ENCODE results near the gene SLC30A10. TPM values are rescaled to one million over a fixed set of nuclear protein-coding genes. Genes with fewer than 3 reads are reported as not detected.

The SLC30A10 gene
- 24.3 TPM for polyA plus RNA-seq
- long read RNA-seq, donor 1, partial matches to known transcripts: 0 of 1 reads
- long read RNA-seq, donor 1, other reads (novel, unspliced or antisense): 0 of 1 reads
- long read RNA-seq, donor 2, partial matches to known transcripts: 6 of 6 reads
- long read RNA-seq, donor 2, other reads (novel, unspliced or antisense): 0 of 6 reads
- long read RNA-seq, donor 3: 0 reads
- long read RNA-seq, donor 4, partial matches to known transcripts: 0 of 1 reads
- long read RNA-seq, donor 4, other reads (novel, unspliced or antisense): 0 of 1 reads
- long read RNA-seq, donor 5, partial matches to known transcripts: 0 of 1 reads
- long read RNA-seq, donor 5, other reads (novel, unspliced or antisense): 0 of 1 reads
- long read RNA-seq, donor 6, partial matches to known transcripts: 0 of 5 reads
- long read RNA-seq, donor 6, other reads (novel, unspliced or antisense): 0 of 5 reads
- long read RNA-seq, donor 7, partial matches to known transcripts: 0 of 1 reads
- long read RNA-seq, donor 7, other reads (novel, unspliced or antisense): 0 of 1 reads
- long read RNA-seq, donor 8, partial matches to known transcripts: 0 of 2 reads
- long read RNA-seq, donor 8, other reads (novel, unspliced or antisense): 0 of 2 reads
- long read RNA-seq, donor 9: 0 reads
- long read RNA-seq, donor 10, partial matches to known transcripts: 0 of 3 reads
- long read RNA-seq, donor 10, other reads (novel, unspliced or antisense): 0 of 3 reads
- long read RNA-seq, donor 11, partial matches to known transcripts: 0 of 1 reads
- long read RNA-seq, donor 11, other reads (novel, unspliced or antisense): 0 of 1 reads

- H3K4me3 ChIP-seq (ENCODE audit: low read length): peak within 1 kb of the TSS; percentile 71
- no peaks in the 10 kb centered on the region for H3K9me3 ChIP-seq (ENCODE audit: control insufficient read depth, low read depth, low read length)
- peak; percentile 75 to 90 for DNase-seq
- H3K36me3 ChIP-seq (ENCODE audit: control insufficient read depth, insufficient read depth, low read length): no peaks in the 10 kb centered on the region
- H3K4me1 ChIP-seq (ENCODE audit: control insufficient read depth, insufficient read depth, low read length): peaks cover 30% of the 10 kb centered on the region
- peaks cover 5% of the 10 kb centered on the region for H3K27me3 ChIP-seq (ENCODE audit: control insufficient read depth, insufficient read depth, low read length)
- H3K27ac ChIP-seq (ENCODE audit: low read length): peak within 1 kb of the TSS; percentile 89
- WGBS (ENCODE audit: insufficient coverage, low lambda C conversion rate): no CpG with 5 or more reads among the region's 91 CpGs
These were observed at the start of gene SLC30A10 for GRCh38 chr1:219927956-219928790. SLC30A10 (minus strand) TSS chr1:219928557; CDS start chr1:219928440, 117 bp downstream.

DNA sequence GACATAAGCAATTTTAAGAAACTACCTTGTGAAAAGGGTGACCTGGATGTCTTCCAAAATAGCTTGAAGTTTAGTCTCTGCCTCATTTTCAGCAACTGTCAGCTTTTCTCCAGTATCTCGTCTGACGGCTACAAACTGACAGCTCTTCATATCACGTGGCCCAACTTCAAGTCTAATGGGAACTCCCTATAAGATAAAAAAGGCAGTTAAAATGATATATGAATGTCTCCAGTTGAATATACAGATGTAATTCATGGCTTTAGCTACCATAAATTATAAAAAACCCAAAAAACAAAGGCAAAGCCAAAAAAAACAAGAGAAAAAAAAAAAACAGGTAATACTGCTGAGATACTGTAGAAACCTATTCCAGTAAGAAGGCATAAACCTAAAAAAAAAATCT lies 44.9 kb upstream of the SLC30A10 start:
- no CpG with 5 or more reads among the region's 3 CpGs for WGBS (ENCODE audit: insufficient coverage, low lambda C conversion rate)
- Histone ChIP-seq H3K36me3 (ENCODE audit: control insufficient read depth, insufficient read depth, low read length) (peaks cover 43% of the 10 kb centered on the region), H3K4me3 (ENCODE audit: low read length) (no peak overlapping the region), H3K27me3 (ENCODE audit: control insufficient read depth, insufficient read depth, low read length) (no peaks in the 10 kb centered on the region), H3K27ac (ENCODE audit: low read length) (no peak overlapping the region), H3K4me1 (ENCODE audit: control insufficient read depth, insufficient read depth, low read length) (no peaks in the 10 kb centered on the region), H3K9me3 (ENCODE audit: control insufficient read depth, low read depth, low read length) (no peaks in the 10 kb centered on the region)
- no peak for DNase-seq

GRCh38 chr1:219967361-219967760 lies 39.0 kb upstream of the SLC30A10 start:
- Histone ChIP-seq H3K36me3 (ENCODE audit: control insufficient read depth, insufficient read depth, low read length) (peaks cover 21% of the 10 kb centered on the region), H3K27me3 (ENCODE audit: control insufficient read depth, insufficient read depth, low read length) (no peaks in the 10 kb centered on the region), H3K4me3 (ENCODE audit: low read length) (no peak overlapping the region), H3K4me1 (ENCODE audit: control insufficient read depth, insufficient read depth, low read length) (no peaks in the 10 kb centered on the region), H3K27ac (ENCODE audit: low read length) (no peak overlapping the region), H3K9me3 (ENCODE audit: control insufficient read depth, low read depth, low read length) (no peaks in the 10 kb centered on the region)
- DNase-seq: no peak
- WGBS (ENCODE audit: insufficient coverage, low lambda C conversion rate): 94% methylated on average over 3 of the region's 4 CpGs

DNA sequence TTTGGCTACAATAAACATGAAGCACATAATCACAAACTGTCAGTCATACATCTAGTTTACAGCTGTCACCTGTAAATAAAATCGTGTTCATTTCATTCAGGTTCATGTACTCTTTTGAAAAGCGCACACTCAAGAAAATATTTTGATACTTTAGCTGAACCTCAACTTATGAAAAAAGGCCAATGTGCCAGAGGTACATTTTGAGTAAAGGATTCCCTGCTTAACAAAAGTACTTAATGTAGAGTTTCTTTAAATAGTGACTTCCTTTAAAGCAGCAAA lies 37.7 kb upstream of the SLC30A10 start:
- no peak for DNase-seq
- WGBS (ENCODE audit: insufficient coverage, low lambda C conversion rate): 94% methylated on average over 2 of the region's 2 CpGs
- no peak overlapping the region for H3K27ac ChIP-seq (ENCODE audit: low read length)

DNA sequence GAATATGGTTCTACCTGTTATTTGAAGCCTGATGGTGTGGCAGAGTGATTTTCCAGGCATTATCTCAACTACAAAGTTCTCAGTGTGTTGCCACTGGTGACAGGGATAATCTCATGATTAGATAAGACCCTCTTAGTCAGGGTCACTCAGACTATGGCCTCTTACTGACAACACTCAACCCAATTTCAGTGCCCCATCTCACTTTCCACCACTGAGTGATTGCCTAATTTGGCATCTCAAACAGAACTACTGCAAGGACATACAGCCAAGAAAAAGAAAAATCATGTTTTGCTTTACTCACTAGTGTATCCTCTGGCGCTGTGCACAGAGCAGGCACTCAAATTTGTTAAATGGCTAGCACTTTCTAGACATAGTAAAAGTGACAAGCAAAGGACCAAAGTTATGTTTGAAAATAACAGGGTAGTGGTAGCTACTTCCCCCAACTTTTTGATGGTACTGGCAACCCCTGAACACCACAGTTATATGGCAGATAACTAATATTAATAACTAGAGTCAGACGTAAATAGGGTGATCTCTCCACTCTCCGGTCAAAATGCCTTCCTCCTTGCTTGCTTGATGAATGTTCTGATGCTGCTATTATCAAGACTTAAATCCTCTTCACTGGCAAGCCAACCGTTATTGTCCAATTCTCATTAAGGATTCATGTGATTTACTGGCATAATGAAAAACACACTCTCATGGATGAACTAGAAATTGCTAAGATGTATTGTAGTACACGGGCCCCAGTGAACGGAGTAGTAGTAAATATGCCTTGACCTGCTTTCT lies 37.1 kb upstream of the SLC30A10 start:
- Histone ChIP-seq H3K27ac (ENCODE audit: low read length) (no peak overlapping the region), H3K9me3 (ENCODE audit: control insufficient read depth, low read depth, low read length) (no peaks in the 10 kb centered on the region), H3K27me3 (ENCODE audit: control insufficient read depth, insufficient read depth, low read length) (no peaks in the 10 kb centered on the region), H3K4me1 (ENCODE audit: control insufficient read depth, insufficient read depth, low read length) (no peaks in the 10 kb centered on the region), H3K4me3 (ENCODE audit: low read length) (no peak overlapping the region), H3K36me3 (ENCODE audit: control insufficient read depth, insufficient read depth, low read length) (peaks cover 15% of the 10 kb centered on the region)
- no peak for DNase-seq
- 80% methylated on average over 2 of the region's 6 CpGs for WGBS (ENCODE audit: insufficient coverage, low lambda C conversion rate)

More for the DNA sequence above, 37.7 kb upstream of the SLC30A10 start:
- Histone ChIP-seq H3K27me3 (ENCODE audit: control insufficient read depth, insufficient read depth, low read length) (no peaks in the 10 kb centered on the region), H3K4me3 (ENCODE audit: low read length) (no peak overlapping the region), H3K4me1 (ENCODE audit: control insufficient read depth, insufficient read depth, low read length) (no peaks in the 10 kb centered on the region), H3K9me3 (ENCODE audit: control insufficient read depth, low read depth, low read length) (no peaks in the 10 kb centered on the region), H3K36me3 (ENCODE audit: control insufficient read depth, insufficient read depth, low read length) (peaks cover 16% of the 10 kb centered on the region)

GRCh38 chr1:219963432-219963831 lies 35.1 kb upstream of the SLC30A10 start:
- no CpG with 5 or more reads among the region's 7 CpGs for WGBS (ENCODE audit: insufficient coverage, low lambda C conversion rate)
- no peak for DNase-seq
- peaks cover 8% of the 10 kb centered on the region for H3K36me3 ChIP-seq (ENCODE audit: control insufficient read depth, insufficient read depth, low read length)
- H3K27me3 ChIP-seq (ENCODE audit: control insufficient read depth, insufficient read depth, low read length): no peaks in the 10 kb centered on the region
- H3K4me3 ChIP-seq (ENCODE audit: low read length): no peak overlapping the region
- no peak overlapping the region for H3K27ac ChIP-seq (ENCODE audit: low read length)
- peaks cover 6% of the 10 kb centered on the region for H3K4me1 ChIP-seq (ENCODE audit: control insufficient read depth, insufficient read depth, low read length)
- H3K9me3 ChIP-seq (ENCODE audit: control insufficient read depth, low read depth, low read length): no peaks in the 10 kb centered on the region

- WGBS (ENCODE audit: insufficient coverage, low lambda C conversion rate): 100% methylated on average over 1 of the region's 3 CpGs
- H3K4me3 ChIP-seq (ENCODE audit: low read length): no peak overlapping the region
- H3K27ac ChIP-seq (ENCODE audit: low read length): no peak overlapping the region
- H3K4me1 ChIP-seq (ENCODE audit: control insufficient read depth, insufficient read depth, low read length): peaks cover 6% of the 10 kb centered on the region
- no peaks in the 10 kb centered on the region for H3K27me3 ChIP-seq (ENCODE audit: control insufficient read depth, insufficient read depth, low read length)
- DNase-seq: no peak
- no peaks in the 10 kb centered on the region for H3K9me3 ChIP-seq (ENCODE audit: control insufficient read depth, low read depth, low read length)
- H3K36me3 ChIP-seq (ENCODE audit: control insufficient read depth, insufficient read depth, low read length): no peaks in the 10 kb centered on the region
These were observed 33.3 kb upstream of the SLC30A10 start for GRCh38 chr1:219961684-219962083.

DNA sequence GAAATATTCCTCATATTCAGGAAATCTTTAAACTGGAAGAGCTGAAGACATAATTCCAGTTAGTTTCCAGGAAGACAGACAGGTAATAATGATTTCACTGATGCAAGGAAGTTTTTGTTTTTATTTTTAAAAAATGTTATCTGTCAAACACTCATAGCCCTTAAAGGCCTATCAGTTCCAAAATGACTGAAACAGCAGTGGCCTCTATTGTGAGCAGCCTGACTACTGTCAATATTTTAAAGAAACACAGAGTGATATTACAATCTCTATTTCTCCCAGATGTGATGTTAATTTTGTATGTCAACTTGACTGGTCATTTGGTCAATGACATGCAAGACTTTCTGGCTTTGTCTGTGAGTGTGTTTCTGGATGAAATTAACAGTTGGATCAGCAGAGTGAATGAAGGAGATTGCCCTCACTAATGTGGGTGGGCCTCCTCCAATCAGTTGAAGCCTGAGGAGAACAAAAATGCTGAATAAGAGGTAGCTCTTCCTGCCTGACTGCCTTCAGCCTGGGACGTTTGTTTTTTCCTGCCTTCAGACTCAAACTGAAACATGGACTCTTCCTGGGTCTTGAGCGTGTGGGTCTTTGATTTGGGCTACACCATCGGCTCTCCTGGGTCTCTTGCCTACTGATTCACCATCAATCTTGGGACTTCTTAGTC lies 31.3 kb upstream of the SLC30A10 start:
- Histone ChIP-seq H3K27ac (ENCODE audit: low read length) (peak overlapping the region; percentile 62), H3K4me1 (ENCODE audit: control insufficient read depth, insufficient read depth, low read length) (peaks cover 8% of the 10 kb centered on the region), H3K4me3 (ENCODE audit: low read length) (no peak overlapping the region), H3K9me3 (ENCODE audit: control insufficient read depth, low read depth, low read length) (no peaks in the 10 kb centered on the region), H3K27me3 (ENCODE audit: control insufficient read depth, insufficient read depth, low read length) (no peaks in the 10 kb centered on the region), H3K36me3 (ENCODE audit: control insufficient read depth, insufficient read depth, low read length) (no peaks in the 10 kb centered on the region)
- peak in 1 of 2 donors; percentile 25 for DNase-seq
- WGBS (ENCODE audit: insufficient coverage, low lambda C conversion rate): no CpG with 5 or more reads among the region's 3 CpGs

DNA sequence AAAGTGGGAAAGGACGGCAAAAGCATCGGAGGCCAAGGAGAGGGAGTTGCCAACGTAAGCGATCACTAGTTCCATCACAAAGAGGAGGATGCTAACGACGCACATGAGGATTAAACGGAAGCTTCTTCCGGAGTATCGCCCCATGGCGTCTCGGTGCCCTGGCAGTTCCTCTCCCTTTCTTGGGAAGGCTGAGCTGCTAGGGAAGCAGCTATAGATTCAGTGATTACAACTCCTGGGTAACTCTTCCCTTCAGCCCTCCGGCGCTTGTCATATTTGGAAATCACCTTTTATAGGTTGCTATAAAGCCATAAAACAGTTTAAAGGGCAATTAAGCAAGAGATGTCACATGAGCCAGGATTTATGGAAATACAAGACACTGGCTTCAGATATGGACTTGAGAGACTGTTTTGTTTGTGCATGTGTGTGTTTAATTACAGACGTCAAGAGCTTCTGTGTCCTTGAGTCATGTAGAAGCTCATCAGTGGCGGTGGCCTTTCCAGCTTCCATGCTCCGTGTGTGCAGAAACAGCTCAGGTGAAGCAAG lies 30.6 kb upstream of the SLC30A10 start:
- H3K27ac ChIP-seq (ENCODE audit: low read length): peak overlapping the region; percentile 77
- WGBS (ENCODE audit: insufficient coverage, low lambda C conversion rate): no CpG with 5 or more reads among the region's 16 CpGs

More for the DNA sequence above, 30.6 kb upstream of the SLC30A10 start:
- Histone ChIP-seq H3K4me3 (ENCODE audit: low read length) (peak overlapping the region; percentile 44), H3K36me3 (ENCODE audit: control insufficient read depth, insufficient read depth, low read length) (no peaks in the 10 kb centered on the region), H3K27me3 (ENCODE audit: control insufficient read depth, insufficient read depth, low read length) (no peaks in the 10 kb centered on the region), H3K9me3 (ENCODE audit: control insufficient read depth, low read depth, low read length) (no peaks in the 10 kb centered on the region), H3K4me1 (ENCODE audit: control insufficient read depth, insufficient read depth, low read length) (peaks cover 9% of the 10 kb centered on the region)
- DNase-seq: peak; percentile 90 to 98
